HG02623 (cell line): Measurements from ENCODE around the gene PEF1.

Experiments used
- ATAC-seq: cut with Tn5 transposase; IDR thresholded peaks from one replicate; pipeline ENCODE4 v1.9.1; 2021; ENCODE audit warnings: moderate library complexity; ENCODE audit not compliant: unreplicated experiment

PEF1 gene

GRCh38 chr1:31633117-31633516 lies 11.6 kb downstream of the PEF1 start:
- no peak for ATAC-seq

DNA sequence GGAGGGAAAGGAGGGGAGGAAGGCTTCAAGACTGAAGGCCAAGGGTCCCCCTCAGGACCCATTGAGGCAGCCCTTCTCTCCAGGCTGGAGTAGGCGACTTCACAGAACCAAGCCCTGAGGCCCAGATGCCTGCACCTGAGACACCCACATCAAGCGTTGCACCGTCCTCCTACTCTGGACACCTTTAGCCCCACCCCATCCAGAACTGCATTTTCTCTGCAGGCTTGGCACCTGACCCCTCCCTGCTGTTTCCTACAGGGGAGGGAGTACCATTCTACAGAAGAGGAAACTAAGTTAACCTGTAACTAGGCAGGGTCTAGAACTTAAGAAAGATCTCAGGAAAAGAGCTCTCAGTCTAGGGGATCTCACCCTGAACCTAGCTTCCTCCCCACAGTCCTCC lies 12.0 kb downstream of the PEF1 start:
- no peak for ATAC-seq

DNA sequence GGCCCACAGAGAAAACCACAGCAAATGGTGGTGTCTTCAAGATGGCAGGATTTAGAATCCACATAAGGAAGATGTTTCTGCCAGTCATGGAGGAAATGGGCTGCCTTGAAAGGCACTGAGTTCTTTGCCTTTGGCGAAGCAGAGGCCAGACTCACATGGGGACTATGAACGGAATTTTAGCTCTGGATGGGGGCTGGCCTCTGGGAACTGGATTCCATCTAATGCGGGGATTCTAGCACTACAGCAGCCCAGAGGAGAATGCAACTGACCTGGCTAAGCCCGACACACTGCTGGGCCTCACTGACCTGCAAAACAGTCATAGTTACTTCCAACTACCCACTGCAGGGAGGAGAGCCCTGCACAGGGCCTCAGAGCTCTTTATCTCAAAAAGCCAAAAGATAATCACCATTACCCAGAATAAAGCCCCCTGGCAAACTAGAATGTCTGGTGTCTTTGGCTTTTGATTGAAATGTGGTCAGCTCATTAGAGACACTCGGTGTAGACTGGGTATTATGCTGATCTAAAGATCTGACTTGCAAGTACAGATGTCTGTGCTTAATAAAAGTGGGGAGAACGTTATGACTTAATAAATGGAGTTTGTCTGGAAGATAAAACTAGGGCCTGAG lies 15.6 kb downstream of the PEF1 start:
- no peak for ATAC-seq

DNA sequence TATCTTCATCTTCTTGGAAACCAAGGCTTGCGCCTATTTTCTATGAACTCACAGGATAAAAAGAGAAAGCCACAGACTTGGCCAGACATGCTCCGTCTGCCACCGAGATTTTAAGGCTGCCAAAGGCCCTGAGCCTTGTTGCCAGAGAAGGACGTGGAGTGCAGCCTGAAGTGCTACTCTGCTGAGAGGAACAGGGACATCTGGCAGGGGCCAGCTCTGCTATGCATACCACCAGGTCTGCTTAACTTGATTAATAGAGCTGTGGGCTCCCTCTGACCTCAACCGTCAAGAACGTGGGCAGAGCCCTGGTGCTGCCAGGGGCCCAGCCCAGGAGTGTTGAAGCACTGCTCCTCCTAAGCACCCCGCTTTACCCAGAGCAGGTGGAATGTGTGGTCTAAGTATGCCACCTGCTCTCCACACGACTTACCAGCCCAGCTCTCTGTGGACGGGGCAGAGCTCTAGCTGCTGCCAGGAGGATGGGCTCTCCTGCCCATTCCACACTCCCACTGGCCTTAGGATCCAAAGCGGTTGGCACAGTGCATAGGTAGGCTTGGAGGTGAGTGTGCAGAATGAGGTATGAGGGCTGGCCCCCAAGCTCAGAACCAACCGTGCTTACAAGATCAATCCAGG lies 16.6 kb downstream of the PEF1 start:
- ATAC-seq = no peak

DNA sequence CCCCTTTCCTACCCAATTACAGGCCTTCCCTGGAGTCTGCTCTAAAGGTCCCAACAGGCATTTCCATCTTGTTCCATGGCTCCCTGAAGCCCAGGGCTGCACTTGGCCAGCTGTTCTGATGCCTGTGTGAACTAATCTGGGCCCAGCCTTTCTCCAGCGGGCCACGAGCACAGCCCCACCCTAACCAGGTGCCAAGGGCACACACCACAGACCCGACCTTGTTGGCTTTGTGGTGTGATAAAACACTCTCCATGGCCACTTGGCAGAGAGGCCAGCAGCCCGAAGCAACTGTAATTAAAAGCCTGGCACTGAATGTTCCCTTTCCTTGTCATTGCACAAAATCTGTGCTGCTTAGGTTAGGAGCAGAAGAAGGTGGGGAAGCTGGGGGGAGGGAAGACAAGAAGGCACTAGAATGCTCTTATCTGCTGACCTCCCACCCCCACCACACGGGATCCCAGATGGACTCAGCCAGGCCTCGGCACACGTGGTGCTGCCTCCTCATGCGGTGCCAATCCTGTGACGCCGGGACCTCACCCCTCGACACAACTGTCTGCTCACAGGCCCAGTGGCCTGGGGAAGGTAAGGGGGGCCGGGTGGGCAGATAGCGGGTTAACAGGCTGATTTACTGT lies 17.3 kb downstream of the PEF1 start:
- ATAC-seq = no peak

DNA sequence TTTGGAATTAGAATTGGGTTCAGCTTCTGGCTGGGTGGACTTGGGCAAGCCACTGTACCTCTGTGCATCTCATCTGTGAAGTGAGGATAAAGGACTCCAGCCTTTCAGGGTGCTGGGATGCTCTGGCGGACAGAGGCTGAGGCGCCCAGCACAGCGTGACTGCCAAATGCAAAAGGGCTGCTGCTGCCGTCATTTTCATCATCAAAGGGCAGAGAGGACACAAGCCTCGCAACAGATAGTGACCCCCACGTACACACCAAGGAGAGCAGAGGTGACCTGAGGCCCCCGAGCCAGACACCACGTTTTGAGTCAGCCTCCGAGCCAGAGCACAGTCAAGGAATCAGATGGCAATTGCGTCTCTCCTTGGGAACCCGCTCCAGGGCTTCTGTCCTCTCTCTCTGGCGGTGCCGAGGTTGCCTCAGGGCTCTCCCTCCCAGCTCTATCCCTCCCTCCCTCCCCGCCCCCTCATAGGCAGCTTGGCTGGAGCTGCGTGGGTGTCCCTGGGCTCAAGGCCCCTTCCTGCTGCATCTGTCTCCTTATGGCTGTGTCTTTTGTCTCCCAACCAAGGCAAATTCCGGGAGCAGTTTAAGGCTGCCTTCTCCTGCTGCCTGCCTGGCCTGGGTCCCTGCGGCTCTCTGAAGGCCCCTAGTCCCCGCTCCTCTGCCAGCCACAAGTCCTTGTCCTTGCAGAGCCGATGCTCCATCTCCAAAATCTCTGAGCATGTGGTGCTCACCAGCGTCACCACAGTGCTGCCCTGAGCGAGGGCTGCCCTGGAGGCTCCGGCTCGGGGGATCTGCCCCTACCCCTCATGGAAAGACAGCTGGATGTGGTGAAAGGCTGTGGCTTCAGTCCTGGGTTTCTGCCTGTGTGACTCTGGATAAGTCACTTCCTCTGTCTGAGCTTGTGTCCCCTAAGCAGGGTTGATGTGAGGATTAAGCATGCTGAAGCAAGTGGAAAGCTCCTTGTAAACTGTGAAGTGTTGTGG lies 18.2 kb downstream of the PEF1 start:
- no peak for ATAC-seq

GRCh38 chr1:31625561-31626222 lies 19.0 kb downstream of the PEF1 start:
- ATAC-seq = no peak

DNA sequence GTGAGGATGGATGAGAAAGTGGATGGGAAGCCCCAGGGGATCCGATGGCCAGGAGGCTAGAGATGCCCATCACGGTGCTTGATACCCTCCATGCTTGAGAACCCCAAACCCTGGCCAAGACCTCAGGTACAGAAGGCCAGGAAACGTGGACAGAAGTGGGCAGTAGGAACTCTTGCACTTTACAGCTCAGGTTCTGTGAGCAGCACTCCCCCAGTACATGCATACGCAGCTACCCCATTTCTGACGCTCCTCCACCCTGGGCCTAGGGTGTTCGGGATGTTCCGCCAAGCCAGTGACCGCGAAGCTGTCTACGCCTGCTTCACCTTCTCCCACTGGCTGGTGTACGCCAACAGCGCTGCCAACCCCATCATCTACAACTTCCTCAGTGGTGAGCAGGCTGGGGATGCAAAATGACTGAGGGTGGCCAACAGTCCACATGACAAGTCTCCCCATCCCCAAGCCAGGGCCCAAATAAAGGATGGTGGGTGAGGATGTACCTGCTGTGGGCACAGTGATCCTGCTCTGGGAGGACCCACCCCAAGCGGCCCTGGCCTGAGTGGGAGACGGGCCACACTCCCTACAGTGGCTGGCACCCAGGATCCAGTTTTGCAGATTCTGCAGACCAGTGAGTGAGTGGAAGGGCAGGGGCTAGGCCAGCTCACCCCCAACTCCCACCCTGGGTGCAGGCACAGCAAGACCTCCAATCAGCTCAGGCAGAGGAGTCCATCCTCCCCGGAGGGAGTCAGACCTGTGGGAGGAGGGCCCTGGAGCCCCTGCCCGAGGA lies 19.8 kb downstream of the PEF1 start:
- ATAC-seq = no peak

DNA sequence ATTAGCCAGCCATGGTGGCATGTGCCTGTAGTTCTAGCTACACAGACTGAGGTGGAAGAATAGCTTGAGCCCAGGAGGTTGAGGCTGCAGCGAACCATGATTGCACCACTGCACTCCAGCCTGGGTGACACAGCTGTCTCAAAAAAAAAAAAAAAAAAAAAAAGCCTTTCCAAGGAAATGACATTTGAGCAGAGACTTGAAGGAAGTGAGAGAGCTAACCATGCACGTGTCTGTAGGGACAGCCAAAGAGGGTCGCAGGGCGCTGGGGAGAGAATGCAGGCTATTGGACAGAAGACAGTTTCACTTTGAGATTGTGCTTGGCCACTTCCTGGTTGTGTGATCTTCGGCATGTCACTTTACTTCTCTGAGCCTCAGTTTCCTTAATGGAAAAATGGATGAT lies 20.4 kb downstream of the PEF1 start:
- no peak for ATAC-seq

- ATAC-seq = no peak
Measured at GRCh38 chr1:31623365-31623764, 21.3 kb downstream of the PEF1 start.

- no peak for ATAC-seq
Measured at GRCh38 chr1:31621847-31622730, 22.6 kb downstream of the PEF1 start.

GRCh38 chr1:31621498-31621820 lies 23.2 kb downstream of the PEF1 start:
- ATAC-seq = no peak

GRCh38 chr1:31620631-31621497 lies 23.8 kb downstream of the PEF1 start:
- no peak for ATAC-seq

- ATAC-seq = no peak
Measured at GRCh38 chr1:31618916-31619846, 25.5 kb downstream of the PEF1 start.

GRCh38 chr1:31617916-31618746 lies 26.5 kb downstream of the PEF1 start:
- ATAC-seq = no peak

- no peak for ATAC-seq
Measured at GRCh38 chr1:31617218-31617915, 27.3 kb downstream of the PEF1 start, which contains the start of gene HCRTR1. Gene HCRTR1 (plus strand): TSS chr1:31617689. CDS start chr1:31619193, 1,504 bp downstream.
